ENCODE results near the gene TAF11L6.
"Not testable (repeated sequence)": the region's sequence is repeated elsewhere in the genome, so short reads cannot be mapped to it uniquely, and the experiment has no call there.

GRCh38 chr5:17497931-17498330, 30.5 kb upstream of the TAF11L6 start, which contains the start of gene TAF11L2:
- TF ChIP-seq POLR2AphosphoS5, MAFK (IDR thresholded peaks at IDR 0.05; ENCODE audit: low read depth, low read length): not testable (repeated sequence)
